Mammary epithelial cell (primary cell): ENCODE results near the gene ADAMTS9.

Experiments
- EZH2 ChIP-seq: IDR thresholded peaks from 2 replicates; pipeline ENCODE4 v1.6.1; 2012; ENCODE audit warnings: low read length, inconsistent platforms, borderline replicate concordance
- TF ChIP-seq, protein P1 (sequence below), 2 donors: IDR thresholded peaks in 1 of 2; conservative IDR thresholded peaks in 1 of 2; 2 replicates each; pipeline ENCODE4 v1.5.1; 2011 to 2012; ENCODE audit warnings: inconsistent platforms in 2 of 2, low read length in 2 of 2, mild to moderate bottlenecking in 2 of 2, control low read depth in 1 of 2, low read depth in 1 of 2; ENCODE audit not compliant: insufficient read depth in 1 of 2; ENCODE audit errors: extremely low read depth in 1 of 2

DNA sequence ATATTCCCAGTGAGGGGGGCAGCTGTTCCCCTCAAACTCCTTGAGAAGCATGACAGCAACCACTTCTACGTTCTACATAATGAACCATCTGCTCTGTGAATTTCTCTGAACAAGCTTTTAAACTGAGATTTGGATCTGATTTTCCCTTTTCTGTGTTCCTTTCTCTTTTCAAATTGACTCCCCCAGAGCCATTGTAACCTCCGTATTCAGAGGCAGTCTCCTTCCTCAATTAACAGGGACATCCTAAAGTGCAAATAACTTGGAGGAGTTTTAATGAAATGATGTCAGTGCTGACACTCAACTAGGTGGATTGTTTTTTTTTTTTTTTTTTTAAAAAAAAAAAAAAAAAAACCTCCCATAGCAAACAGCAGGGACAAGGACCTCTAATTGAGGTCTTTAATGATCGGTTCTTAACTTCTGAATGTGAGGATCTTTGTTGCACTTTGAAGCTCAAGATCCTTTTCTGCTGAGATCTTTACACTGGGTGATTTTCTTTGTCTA, 48.8 kb downstream of the ADAMTS9 start:
- TF ChIP-seq, protein P1, sequence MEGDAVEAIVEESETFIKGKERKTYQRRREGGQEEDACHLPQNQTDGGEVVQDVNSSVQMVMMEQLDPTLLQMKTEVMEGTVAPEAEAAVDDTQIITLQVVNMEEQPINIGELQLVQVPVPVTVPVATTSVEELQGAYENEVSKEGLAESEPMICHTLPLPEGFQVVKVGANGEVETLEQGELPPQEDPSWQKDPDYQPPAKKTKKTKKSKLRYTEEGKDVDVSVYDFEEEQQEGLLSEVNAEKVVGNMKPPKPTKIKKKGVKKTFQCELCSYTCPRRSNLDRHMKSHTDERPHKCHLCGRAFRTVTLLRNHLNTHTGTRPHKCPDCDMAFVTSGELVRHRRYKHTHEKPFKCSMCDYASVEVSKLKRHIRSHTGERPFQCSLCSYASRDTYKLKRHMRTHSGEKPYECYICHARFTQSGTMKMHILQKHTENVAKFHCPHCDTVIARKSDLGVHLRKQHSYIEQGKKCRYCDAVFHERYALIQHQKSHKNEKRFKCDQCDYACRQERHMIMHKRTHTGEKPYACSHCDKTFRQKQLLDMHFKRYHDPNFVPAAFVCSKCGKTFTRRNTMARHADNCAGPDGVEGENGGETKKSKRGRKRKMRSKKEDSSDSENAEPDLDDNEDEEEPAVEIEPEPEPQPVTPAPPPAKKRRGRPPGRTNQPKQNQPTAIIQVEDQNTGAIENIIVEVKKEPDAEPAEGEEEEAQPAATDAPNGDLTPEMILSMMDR (conservative IDR thresholded peaks at IDR 0.05 in 1 of 2, IDR thresholded peaks at IDR 0.05 in 1 of 2; ENCODE audit: extremely low read depth in 1 of 2, insufficient read depth in 1 of 2, low read depth in 1 of 2, low read length in 2 of 2), result no peak
- no peak for TF ChIP-seq EZH2
